BE2C (cell line): Measurements from ENCODE around the gene PAX9.

Experiments used
- DNase-seq: peaks from one replicate; pipeline ENCODE4 v3.0.0-alpha.2; 2020
- H3K27me3 ChIP-seq: fragments of 250-450 bp; sonication (Bioruptor Pico); 2 replicates; pipeline ENCODE4 v1.5.1; 2020; ENCODE audit warnings: mild to moderate bottlenecking
- H3K36me3 ChIP-seq: fragments of 250-450 bp; sonication (Bioruptor Pico); 2 replicates; pipeline ENCODE4 v1.5.1; 2020; ENCODE audit warnings: mild to moderate bottlenecking
- H3K4me1 ChIP-seq: fragments of 250-450 bp; sonication (Bioruptor Pico); 2 replicates; pipeline ENCODE4 v1.5.1; 2020
- H3K4me3 ChIP-seq: 2 replicates; pipeline ENCODE4 v1.5.1; 2011; ENCODE audit warnings: low read depth, low read length
- H3K9me3 ChIP-seq: fragments of 250-450 bp; sonication (Bioruptor Pico); 2 replicates; pipeline ENCODE4 v1.5.1; 2020
- TF ChIP-seq, protein P1 (sequence below): IDR thresholded peaks from 2 replicates; pipeline ENCODE4 v1.5.1; 2012; ENCODE audit warnings: mild to moderate bottlenecking, low read depth, low read length

PAX9 gene

DNA sequence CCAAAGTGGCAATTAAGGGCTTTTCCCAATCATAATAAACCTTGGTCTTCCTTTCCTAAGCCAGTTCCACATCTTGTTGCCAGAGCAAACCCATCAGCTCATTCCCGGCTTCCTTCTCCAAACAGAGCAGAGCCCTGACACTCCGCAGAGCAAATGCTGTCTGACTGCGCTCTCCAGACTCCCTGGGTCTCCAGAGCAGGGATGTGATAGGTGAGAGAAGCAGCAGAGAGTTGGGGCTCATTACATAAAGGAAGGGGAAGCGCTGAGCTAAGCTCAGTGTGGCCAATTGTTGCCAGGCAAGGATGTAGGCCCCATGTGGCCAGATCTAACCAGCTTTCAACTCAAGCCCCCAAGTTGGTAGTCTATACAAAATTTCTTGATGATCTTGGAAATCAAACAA, 36.2 kb upstream of the PAX9 start:
- H3K4me1 ChIP-seq: no peaks in the 10 kb centered on the region
- TF ChIP-seq, protein P1, sequence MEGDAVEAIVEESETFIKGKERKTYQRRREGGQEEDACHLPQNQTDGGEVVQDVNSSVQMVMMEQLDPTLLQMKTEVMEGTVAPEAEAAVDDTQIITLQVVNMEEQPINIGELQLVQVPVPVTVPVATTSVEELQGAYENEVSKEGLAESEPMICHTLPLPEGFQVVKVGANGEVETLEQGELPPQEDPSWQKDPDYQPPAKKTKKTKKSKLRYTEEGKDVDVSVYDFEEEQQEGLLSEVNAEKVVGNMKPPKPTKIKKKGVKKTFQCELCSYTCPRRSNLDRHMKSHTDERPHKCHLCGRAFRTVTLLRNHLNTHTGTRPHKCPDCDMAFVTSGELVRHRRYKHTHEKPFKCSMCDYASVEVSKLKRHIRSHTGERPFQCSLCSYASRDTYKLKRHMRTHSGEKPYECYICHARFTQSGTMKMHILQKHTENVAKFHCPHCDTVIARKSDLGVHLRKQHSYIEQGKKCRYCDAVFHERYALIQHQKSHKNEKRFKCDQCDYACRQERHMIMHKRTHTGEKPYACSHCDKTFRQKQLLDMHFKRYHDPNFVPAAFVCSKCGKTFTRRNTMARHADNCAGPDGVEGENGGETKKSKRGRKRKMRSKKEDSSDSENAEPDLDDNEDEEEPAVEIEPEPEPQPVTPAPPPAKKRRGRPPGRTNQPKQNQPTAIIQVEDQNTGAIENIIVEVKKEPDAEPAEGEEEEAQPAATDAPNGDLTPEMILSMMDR: no peak
- no peaks in the 10 kb centered on the region for H3K9me3 ChIP-seq
- no peak for DNase-seq
- no peaks in the 10 kb centered on the region for H3K27me3 ChIP-seq
- no peak overlapping the region for H3K4me3 ChIP-seq
- H3K36me3 ChIP-seq: no peaks in the 10 kb centered on the region

DNA sequence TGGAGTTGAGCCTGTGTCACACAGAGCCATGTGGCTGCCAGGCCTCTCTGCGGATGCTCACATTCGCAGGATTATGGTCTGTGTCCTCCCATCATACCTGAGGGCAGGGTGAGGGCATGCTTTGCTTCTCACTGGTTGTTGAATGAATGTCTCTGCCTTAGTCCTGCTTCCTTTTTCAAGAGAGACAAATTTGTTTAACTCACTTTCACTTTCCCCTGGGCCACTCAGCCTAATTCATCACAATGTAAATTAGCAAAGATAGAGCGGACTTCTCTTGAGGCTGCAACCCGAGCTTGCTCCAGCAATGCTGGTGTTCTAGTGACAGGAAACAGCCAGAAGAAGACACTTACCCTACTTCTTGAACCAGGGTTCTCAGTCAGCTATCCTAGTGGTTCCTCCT, 35.5 kb upstream of the PAX9 start:
- Histone ChIP-seq H3K4me1 (no peaks in the 10 kb centered on the region), H3K9me3 (no peaks in the 10 kb centered on the region), H3K27me3 (no peaks in the 10 kb centered on the region), H3K36me3 (no peaks in the 10 kb centered on the region), H3K4me3 (no peak overlapping the region)
- TF ChIP-seq, protein P1: no peak
- DNase-seq: no peak

DNA sequence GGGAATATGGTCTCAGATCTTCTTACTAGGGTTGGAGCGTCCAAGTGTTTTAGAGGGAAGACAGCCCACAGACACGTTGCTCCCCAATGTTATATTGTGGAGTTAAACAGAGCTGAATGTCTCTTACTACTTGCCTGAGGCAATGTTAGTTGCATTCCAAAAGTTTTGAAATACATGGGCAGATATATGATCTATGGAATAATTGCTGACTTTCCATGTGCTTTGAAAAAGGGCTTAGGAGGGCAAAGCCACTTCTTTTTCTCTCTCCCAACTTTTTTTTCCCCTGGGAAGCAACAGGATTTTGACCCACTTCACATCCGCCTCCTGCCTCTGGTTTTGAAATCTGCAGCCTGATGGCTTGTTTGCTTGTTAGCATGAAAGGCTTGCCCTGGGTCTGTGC, 33.7 kb upstream of the PAX9 start:
- no peak for DNase-seq

DNA sequence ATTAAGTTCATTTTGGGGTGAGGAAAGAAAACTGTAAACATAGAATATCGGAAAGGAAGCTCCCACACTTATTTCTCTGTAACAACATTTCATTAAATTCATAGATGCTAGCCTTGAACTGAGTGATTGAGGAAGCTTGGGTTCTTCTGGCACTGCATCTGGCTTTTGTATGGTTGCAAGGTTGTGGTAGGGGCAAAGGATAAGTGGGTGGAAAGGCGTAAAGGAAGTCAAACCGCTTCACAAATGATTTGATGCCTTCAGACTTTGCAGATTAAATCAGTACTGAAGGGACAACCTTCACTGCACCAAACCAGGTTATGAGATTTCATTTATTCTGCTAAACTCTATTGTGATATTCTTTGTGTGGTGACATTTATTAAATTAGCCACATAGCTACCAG, 28.1 kb upstream of the PAX9 start:
- no peaks in the 10 kb centered on the region for H3K4me1 ChIP-seq
- no peak for DNase-seq
- H3K36me3 ChIP-seq: no peaks in the 10 kb centered on the region
- no peaks in the 10 kb centered on the region for H3K9me3 ChIP-seq
- no peak overlapping the region for H3K4me3 ChIP-seq
- no peaks in the 10 kb centered on the region for H3K27me3 ChIP-seq
- TF ChIP-seq, protein P1: no peak

More for the DNA sequence above, 33.7 kb upstream of the PAX9 start:
- Histone ChIP-seq H3K27me3 (no peaks in the 10 kb centered on the region), H3K9me3 (no peaks in the 10 kb centered on the region), H3K4me1 (no peaks in the 10 kb centered on the region), H3K4me3 (no peak overlapping the region), H3K36me3 (no peaks in the 10 kb centered on the region)
- TF ChIP-seq, protein P1: no peak

DNA sequence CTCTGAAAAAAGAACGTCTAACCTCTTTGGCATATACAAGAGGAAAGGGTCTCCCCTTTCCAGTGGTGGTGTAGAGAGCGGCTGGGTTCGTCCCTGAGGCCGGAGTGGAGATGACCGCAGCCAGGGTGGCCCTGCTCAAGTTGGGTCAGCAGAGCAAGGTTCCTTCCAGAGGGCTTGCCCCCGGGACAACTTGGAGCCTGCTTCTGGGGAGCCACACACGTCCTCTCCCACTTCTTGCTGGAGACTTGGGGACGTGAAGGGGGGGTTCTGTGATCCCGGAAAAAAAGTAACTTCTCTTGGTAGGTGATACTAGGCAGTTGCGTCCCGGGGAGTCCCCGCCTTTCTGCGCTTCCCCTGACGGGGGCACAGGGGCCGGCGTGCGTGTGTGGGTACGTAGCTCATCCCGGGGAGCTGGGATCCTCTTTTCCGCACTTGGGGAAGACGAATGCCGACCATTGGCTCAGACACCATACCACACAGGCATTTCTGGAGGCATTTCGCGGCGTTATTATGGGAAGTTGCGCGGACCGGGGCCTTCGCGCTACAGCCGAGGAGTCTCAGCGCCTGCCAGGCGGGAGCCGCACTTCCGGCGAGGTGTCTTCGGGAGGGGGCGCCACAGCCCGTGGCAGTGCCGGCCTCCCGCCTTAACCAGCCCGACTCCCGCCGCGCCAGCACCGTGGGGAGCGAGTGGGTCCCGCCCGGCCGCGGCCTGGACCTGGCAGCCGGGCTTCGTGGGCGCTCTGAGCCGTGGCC, 14.8 kb upstream of the PAX9 start:
- H3K27me3 ChIP-seq: peaks cover 46% of the 10 kb centered on the region
- no peak overlapping the region for H3K4me3 ChIP-seq
- H3K4me1 ChIP-seq: no peaks in the 10 kb centered on the region
- TF ChIP-seq, protein P1: no peak
- H3K9me3 ChIP-seq: no peaks in the 10 kb centered on the region
- H3K36me3 ChIP-seq: no peaks in the 10 kb centered on the region
- DNase-seq: no peak

DNA sequence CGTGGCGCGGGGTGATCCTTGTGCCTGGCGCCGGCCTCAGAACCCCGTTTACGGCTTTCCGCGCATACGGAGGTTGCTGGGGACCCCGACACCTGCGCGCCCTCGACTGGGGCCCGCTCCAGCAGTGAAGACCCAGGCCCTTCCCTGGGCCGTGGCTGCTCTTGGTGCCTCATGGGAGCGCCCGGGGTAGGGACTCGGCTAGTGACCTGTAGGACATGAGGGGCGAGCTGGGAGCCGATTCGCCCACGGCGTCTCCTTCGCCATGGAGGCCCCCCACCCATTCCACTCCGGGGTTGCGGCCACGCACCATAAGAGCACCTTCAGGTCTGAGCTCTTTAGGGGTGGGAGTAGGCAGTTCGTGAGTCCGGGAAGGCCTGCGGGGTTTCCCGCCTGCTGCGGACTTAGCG, 14.2 kb upstream of the PAX9 start:
- no peak for DNase-seq
- TF ChIP-seq, protein P1: no peak
- no peaks in the 10 kb centered on the region for H3K9me3 ChIP-seq
- H3K4me1 ChIP-seq: no peaks in the 10 kb centered on the region
- H3K4me3 ChIP-seq: no peak overlapping the region
- H3K27me3 ChIP-seq: peaks cover 47% of the 10 kb centered on the region
- no peaks in the 10 kb centered on the region for H3K36me3 ChIP-seq
